Kidney (tissue), 14 donors: ENCODE results near the gene MCOLN2. TPM values are rescaled to one million over a fixed set of nuclear protein-coding genes. Genes with fewer than 3 reads are reported as not detected.
A peak's percentile ranks its signal among the peaks of the same experiment; 100 is the strongest.
"Not testable (repeated sequence)": the region's sequence is repeated elsewhere in the genome, so short reads cannot be mapped to it uniquely, and the experiment has no call there.

ENCODE experiments used
- DNase-seq, 5 donors: peaks; one replicate each; pipeline ENCODE4 v3.0.0-alpha.2; 2013 to 2020
- FAIRE-seq: peaks from 2 replicates; lab custom pipeline; 2012; peaks lifted over from hg19 to GRCh38; lab: Jason Lieb, UNC
- H3K27ac ChIP-seq, 2 donors: one replicate each; pipeline ENCODE4 v1.7.0; 2013; ENCODE audit warnings: low read depth in 2 of 2, low read length in 2 of 2, inconsistent platforms in 1 of 2
- H3K27me3 ChIP-seq: one replicate; pipeline ENCODE4 v1.7.1; 2013; ENCODE audit warnings: low read length, inconsistent platforms; ENCODE audit not compliant: control insufficient read depth, insufficient read depth
- H3K36me3 ChIP-seq, 3 donors: one replicate each; pipeline versions ENCODE4 v1.7.0 to v1.7.1; 2013; ENCODE audit warnings: low read length in 3 of 3, control low read depth in 1 of 3, inconsistent platforms in 1 of 3; ENCODE audit not compliant: insufficient read depth in 3 of 3, control insufficient read depth in 2 of 3
- H3K4me1 ChIP-seq, 3 donors: one replicate each; pipeline versions ENCODE4 v1.7.0 to v1.7.1; 2013; ENCODE audit warnings: low read length in 3 of 3, inconsistent platforms in 1 of 3, low read depth in 1 of 3; ENCODE audit not compliant: control insufficient read depth in 2 of 3, insufficient read depth in 2 of 3
- H3K4me3 ChIP-seq, 3 donors: one replicate each; pipeline versions ENCODE4 v1.7.0 to v1.8.1; 2013; ENCODE audit warnings: low read length in 3 of 3, control low read depth in 1 of 3, inconsistent platforms in 1 of 3
- H3K9ac ChIP-seq, 3 donors: one replicate each; pipeline versions ENCODE4 v1.7.0 to v1.7.1; 2013; ENCODE audit warnings: low read length in 3 of 3, control low read depth in 1 of 3, inconsistent platforms in 1 of 3
- H3K9me3 ChIP-seq, 3 donors: one replicate each; pipeline versions ENCODE4 v1.7.0 to v1.7.1; 2013; ENCODE audit warnings: low read length in 3 of 3, control low read depth in 1 of 3, inconsistent platforms in 1 of 3; ENCODE audit not compliant: control insufficient read depth in 2 of 3, insufficient read depth in 1 of 3
- CTCF ChIP-seq: IDR thresholded peaks from 3 replicates; pipeline ENCODE4 v1.5.1; 2012; ENCODE audit warnings: mild to moderate bottlenecking, moderate library complexity, borderline replicate concordance; ENCODE audit not compliant: insufficient read depth; ENCODE audit errors: extremely low read depth
- intact Hi-C: fragments of 100-400 bp; cut with DNase I; formaldehyde crosslinking; loops from one replicate; pipeline ENCODE4 v1.11.1; 2022
- polyA plus RNA-seq: library from polyadenylated mRNA; stranded (reverse); fragments of 350-450 nt; fragmentation: Illumina TruSeq; extraction: RNeasy Lipid Tissue Mini Kit (QIAGEN cat#74804); gene quantifications from one replicate; pipeline ENCODE4 v1.2.3, GENCODE V29; 2014; ENCODE audit warnings: low read depth, low replicate concordance; ENCODE audit not compliant: insufficient read depth
- total RNA-seq: library from RNA; stranded (reverse); fragmentation: NEBNext Ultra II Directional; extraction: Animal tissue kit (Norgen Biotek cat#: 25700); gene quantifications from one replicate; pipeline ENCODE4 v1.2.1, GENCODE V29; 2021
- donor health status: control.
- donor health status: control.
- donor health status: control.
- donor health status: control.
- donor health status: control.
- donor health status: DM: yes; HTN: yes; CAD: no.
- donor health status: Normal renal cell carcinoma (clear cell type).

Gene MCOLN2
- total and polyA plus RNA-seq, 2 donors from 2014 or later = 0.56 to 3.1 TPM

GRCh38 chr1:84995484-84996334, 1.2 kb downstream of the MCOLN2 start:
- peaks cover 0 to 12% (median 0%) of the 10 kb centered on the region in 3 donors for H3K4me1 ChIP-seq
- H3K36me3 ChIP-seq = no peaks in the 10 kb centered on the region
- DNase-seq = no peak
- no peak overlapping the region for H3K27ac ChIP-seq
- no peaks in the 10 kb centered on the region for H3K9me3 ChIP-seq
- FAIRE-seq = no peak
- no peak overlapping the region for H3K9ac ChIP-seq
- intact Hi-C loops = no loop called here
- peaks cover 26% of the 10 kb centered on the region for H3K27me3 ChIP-seq
- peak overlapping the region in 2 of 3 donors; percentile 14 to 21 for H3K4me3 ChIP-seq
- no peak for TF ChIP-seq CTCF

- FAIRE-seq (no peak), DNase-seq (no peak)
- Histone ChIP-seq H3K9me3 (no peaks in the 10 kb centered on the region), H3K27ac (no peak overlapping the region), H3K4me3 (no peak overlapping the region), H3K4me1 (peaks cover 0 to under 1% (median 0%) of the 10 kb centered on the region in 3 donors), H3K36me3 (no peaks in the 10 kb centered on the region), H3K27me3 (peaks cover 5% of the 10 kb centered on the region), H3K9ac (no peak overlapping the region)
- intact Hi-C loops = no loop called here
- TF ChIP-seq CTCF = no peak
These were observed 5.6 kb downstream of the MCOLN2 start for GRCh38 chr1:84991097-84991920.

- no peaks in the 10 kb centered on the region for H3K4me1 ChIP-seq
- TF ChIP-seq CTCF = no peak
- no peak overlapping the region for H3K27ac ChIP-seq
- no peaks in the 10 kb centered on the region for H3K9me3 ChIP-seq
- H3K4me3 ChIP-seq = no peak overlapping the region
- no peak for DNase-seq
- H3K9ac ChIP-seq = no peak overlapping the region
- no peaks in the 10 kb centered on the region for H3K27me3 ChIP-seq
- no peaks in the 10 kb centered on the region for H3K36me3 ChIP-seq
- intact Hi-C loops = no loop called here
- FAIRE-seq = no peak
These were observed 8.3 kb downstream of the MCOLN2 start for GRCh38 chr1:84988588-84988987.

- intact Hi-C loops, H3K4me3 ChIP-seq, H3K9me3 ChIP-seq, FAIRE-seq, H3K36me3 ChIP-seq, H3K27me3 ChIP-seq, H3K27ac ChIP-seq, H3K4me1 ChIP-seq, H3K9ac ChIP-seq, DNase-seq: not testable (repeated sequence)
These were observed 10.4 kb downstream of the MCOLN2 start for GRCh38 chr1:84986561-84986960.
